HUDEP-2 (cell line): ENCODE results near the gene LIPI.
A peak's percentile ranks its signal among the peaks of the same experiment; 100 is the strongest.
"Not testable (repeated sequence)": the region's sequence is repeated elsewhere in the genome, so short reads cannot be mapped to it uniquely, and the experiment has no call there.

ENCODE experiments used
- DNase-seq, 76 experiments: peaks; one replicate each; lab custom pipeline; 2025; ENCODE audit not compliant: unreplicated experiment in 76 of 76; lab: John Stamatoyannopoulos, UW

LIPI gene

GRCh38 chr21:14210738-14211137 is at the start of gene LIPI:
Gene LIPI, minus strand, starts transcription at chr21:14210955. Its CDS starts 110 bp downstream, at chr21:14210845.
- DNase-seq, result no peak

DNA sequence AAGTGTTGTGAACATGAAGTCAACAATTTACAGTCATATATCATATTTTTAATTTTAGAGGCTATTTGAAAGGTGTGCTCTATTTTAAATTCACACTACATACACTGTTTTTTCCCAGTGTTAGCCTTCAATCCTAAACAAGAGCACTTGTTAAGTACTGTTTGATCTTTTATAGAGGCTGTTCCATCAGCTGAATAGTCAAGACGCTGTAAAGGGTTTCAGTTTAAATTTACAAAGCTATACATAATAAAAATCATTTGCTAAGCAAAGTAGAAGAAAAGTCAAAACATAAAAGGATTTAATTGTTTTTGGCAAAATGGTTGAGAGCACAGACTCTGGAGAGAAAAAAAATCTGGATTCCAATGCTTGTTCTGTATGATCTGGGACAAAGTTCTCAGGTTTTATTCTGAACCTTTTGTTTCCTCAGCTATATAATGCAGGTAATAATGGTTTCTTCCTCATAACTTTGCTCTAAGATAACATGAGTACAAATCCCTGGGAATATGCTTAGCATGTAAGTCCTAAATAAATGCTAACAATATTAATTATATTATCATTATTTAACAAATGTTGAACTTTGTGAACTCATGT is 49.5 kb upstream of the LIPI start:
- no peak for DNase-seq

DNA sequence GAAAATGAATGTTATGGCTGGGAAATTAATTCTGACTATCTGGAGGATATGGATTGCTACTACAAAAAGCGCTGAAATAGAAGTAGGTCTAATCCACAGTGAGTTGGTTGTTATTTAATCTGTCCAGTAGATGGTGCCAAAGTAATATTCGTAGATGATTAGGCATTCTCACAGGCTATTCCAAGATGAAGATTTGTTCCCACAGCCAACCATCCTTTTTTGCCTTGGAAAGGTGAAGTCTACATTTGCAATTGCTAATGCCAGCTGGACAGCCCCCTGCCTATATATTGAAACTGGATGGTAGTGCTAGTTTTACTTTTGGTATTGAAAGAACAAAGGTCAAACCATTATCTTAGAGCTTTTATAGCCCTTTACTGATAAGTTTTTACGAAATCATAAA is 49.0 kb upstream of the LIPI start:
- DNase-seq, result peak in 30 of 76 experiments; percentile 18 to 63 (median 38)

- DNase-seq, result no peak
Measured at GRCh38 chr21:14251336-14251735, 40.6 kb upstream of the LIPI start.

GRCh38 chr21:14245711-14246110 is 35.0 kb upstream of the LIPI start:
- DNase-seq, result no peak

- no peak for DNase-seq
Measured at GRCh38 chr21:14244911-14245310, 34.2 kb upstream of the LIPI start.

- no peak for DNase-seq
Measured at GRCh38 chr21:14243874-14244273, 33.1 kb upstream of the LIPI start.

DNA sequence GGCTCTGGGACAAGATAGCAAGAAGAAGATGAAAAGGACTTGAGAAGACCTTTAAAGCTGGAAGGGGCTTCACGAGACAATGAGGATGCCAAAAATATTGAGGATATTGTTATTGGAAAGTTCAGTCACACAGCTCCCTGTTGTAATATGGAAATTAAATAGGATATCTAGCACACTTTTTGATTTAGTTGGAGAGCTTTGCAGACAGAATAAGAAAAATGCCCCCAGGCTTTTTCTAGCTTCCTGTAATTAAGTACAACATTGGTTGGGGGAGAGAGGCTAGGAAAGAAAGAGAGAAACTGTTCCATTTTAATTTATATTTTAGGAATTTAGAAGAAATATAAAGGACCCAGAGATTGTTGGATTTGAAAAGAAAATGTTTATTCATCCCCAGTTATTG is 32.7 kb upstream of the LIPI start:
- DNase-seq, result no peak

DNA sequence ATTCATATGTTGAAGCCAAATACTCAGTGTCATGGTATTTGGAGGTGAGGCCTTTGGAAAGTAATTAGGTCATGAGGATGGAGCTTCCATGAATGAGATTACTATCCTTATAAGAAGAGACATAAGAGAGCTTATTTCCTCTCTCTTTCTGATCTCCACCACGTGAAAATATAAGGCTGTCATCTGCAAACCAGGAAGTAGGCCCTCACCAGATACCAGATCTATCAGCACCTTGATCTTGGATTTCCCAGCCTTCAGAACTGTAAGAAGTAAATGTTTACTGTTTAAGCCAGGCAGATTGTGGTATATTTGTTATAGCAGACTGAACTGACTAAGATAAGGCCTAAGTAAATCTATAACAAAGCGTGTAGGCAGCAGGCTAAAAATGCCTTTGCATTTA is 30.5 kb upstream of the LIPI start:
- DNase-seq, result no peak

DNA sequence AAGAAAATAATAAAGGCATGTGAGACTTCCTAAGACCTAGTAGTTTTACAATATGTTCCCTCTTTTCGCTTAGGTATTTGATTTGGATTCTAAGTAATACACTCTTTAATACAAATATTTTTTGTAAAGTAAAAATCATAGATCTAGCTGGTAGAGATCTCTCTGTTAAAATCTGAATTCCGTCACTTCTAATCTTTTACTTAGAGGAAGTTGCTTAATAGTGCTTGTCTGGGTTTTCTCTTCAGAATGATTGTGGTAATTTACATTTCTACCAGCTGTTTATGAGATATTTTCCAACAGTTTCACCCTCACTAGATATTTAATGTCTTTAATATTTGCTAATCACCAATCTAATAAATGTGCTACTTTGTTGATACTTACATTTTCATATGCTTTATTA is 28.5 kb upstream of the LIPI start:
- no peak for DNase-seq

DNA sequence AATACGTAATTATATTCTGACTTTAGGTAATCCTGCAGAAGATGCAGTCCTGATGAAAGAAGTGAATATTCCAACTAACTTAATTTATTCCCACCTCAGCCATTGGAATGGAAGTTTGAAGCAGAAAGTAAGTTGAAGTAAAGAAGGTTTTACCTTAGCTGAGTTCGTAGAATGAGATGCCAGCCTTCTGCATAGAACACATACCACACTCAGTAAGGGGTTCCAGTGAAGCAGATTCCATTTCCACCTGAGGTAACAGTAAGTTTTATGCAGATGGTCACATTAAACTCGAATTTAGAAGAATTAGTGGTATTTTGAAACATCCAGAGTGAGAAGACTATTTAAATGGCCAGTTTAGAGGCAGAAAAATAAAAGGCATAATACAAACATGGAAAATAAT is 25.4 kb upstream of the LIPI start:
- DNase-seq, result no peak

GRCh38 chr21:14235101-14235500 is 24.3 kb upstream of the LIPI start:
- no peak for DNase-seq

DNA sequence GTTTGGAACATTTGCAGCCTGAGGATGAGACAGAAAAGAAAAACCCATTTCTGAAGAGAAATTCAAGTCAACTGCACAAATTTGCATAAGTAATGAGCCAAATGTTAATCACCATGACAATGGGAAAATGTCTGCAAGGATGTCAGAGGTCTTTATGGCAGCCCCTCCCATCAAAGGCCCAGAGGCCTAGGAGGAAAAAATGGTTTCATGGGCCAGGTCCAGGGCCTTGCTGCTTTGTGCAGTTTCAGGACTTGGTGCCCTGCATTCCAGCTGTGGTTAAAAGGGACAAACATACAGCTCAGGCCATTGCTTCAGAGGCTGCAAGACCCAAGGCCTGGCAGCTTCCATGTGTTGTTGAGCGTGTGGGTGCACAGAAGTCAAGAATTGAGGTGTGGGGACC is 18.6 kb upstream of the LIPI start:
- DNase-seq, result no peak

DNA sequence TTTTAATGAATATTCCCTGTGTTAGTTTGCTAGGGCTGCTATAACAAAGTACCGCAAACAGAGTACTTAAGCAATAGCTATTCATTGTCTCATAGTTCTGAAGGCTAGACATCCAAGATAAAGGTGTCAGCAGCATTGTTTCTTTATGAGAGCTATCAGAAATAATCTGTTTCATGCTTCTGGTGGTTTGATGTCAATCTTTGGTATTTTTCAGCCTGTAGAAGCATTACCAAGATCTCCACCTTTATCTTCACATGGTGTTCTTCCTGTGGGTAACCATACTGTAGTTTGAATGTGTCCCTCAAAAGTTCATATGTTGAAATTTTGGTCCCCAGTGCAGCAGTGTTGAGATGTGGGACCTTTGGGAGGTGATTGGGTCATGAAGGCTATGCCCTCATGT is 12.6 kb upstream of the LIPI start:
- DNase-seq, result no peak

DNA sequence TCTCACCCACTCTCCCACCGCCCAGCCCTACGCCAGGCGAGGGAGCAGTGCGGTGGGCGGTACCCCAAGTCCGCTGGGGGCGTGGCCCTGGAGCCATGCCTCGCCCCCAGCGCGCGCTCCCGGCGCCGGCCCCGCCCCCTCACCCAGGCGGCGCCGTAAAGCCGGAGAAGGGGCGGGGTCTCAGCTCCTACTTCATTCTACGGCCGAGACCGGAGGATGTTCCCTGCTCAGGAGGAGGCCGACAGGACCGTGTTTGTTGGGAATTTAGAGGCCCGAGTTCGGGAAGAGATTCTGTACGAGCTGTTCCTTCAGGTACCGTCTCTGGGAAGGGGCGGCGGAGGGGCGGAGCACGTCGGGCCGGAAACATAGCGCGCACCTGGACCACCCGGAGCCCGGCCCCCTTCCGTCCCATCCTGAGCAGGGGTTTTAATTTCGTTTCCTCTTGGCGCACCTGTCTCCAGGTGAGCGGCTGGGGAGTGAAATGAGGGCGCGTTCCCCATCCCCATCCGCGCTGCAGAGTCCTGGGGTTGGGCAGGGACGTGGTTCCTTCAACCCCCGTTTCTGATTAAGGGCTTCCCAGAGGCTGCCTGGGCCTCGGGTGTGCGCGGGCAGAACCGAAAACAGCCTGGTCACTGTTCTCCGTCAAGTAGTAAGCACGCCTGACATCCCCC is 5.4 kb upstream of the LIPI start, which contains the start of gene RBM11:
RBM11 (plus strand) TSS at position 187 of the 671 bp plus-strand sequence; CDS start at position 217, 30 bp downstream.
- DNase-seq, result peak in 64 of 76 experiments; percentile 3 to 79 (median 49)

GRCh38 chr21:14213164-14213563 is 2.4 kb upstream of the LIPI start:
- no peak for DNase-seq

DNA sequence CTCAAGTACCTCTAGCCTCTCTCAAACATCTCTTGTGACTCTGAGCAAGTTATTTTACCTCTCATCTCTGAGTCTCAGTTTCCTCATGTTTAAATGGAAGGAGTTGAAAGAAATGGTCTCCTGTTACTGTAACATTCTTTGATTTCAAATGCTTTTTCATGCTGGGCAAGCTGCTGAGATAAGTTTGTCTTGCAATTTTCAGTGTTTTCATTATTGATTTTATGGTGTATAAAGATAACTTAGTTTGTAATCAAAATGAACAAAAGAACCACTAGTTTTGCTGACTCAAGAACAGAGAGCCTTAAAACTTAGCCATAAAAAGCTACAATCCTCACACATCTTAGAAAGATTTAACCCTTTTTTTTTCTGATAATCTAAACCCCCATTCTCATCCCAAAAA is 4.5 kb downstream of the LIPI start:
- DNase-seq, result no peak

DNA sequence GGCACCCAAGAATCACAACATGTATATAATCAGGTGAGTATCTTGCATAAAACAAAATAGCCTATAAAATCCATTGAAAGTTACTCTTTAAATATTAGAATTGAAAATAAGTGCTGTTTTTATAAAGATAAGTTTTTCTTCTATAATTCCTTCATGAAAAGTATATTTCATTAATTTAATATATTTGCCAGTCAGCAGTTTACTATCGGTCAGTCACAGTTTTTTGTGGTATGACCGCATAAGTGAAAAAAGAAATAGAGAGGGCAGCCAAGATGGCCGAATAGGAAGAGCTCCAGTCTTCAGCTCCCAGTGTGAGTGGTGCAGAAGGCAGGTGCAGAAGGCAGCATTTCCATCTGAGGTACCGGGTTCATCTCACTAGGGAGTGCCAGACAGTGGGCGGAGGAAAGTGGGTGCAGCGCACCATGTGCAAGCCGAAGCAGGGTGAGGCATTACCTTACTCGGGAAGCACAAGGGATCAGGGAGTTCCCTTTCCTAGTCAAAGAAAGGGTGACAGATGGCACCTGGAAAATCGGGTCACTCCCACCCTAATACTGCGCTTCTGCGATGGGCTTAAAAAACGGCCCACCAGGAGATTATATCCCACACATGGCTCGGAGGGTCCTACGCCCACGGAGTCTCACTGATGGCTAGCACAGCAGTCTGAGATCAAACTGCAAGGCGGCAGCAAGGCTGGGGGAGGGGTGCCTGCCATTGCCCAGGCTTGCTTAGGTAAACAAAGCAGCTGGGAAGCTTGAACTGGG is 44.1 kb downstream of the LIPI start:
- DNase-seq, result not testable (repeated sequence)

DNA sequence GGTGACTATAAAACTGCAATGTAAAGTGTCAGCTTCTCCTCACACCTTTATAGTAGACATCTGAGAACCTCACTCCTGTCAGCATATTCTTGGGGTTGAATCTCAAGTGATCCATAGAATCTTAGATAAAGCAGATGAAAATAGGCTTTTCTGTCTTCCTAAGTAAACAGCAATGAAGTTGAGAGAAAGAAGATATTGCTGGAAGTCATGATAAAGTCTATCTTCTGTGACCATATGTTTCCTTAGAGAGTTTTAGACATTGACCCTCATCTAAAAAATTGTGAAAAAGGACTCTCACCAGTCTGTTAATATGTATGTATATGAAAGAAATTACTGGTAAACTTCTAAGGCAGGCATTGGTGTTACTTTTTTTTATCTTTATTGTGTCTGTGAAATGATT is 66.8 kb downstream of the LIPI start:
- DNase-seq, result no peak

DNA sequence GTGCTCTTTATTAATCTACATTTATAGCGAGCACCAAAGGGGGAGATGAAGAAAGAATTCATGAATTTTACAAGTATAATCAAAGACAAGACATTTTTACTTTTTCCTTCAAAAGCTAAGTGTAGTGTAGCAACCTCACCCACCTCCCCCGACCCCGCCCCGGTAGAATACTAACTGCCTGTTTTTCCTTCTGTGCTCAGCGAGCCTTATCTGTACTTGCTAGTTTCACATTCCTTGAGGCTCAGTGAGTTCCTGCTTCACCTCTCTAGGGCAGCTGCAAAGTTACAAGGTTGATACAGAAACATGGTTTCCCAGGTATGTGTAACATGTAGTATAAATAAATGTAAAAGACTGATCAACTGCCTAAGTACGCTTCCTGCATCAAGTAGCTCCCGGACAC is 86.5 kb downstream of the LIPI start:
- no peak for DNase-seq

GRCh38 chr21:14121719-14122118 is 89.0 kb downstream of the LIPI start:
- no peak for DNase-seq
